Measurements from ENCODE around the gene LAD1. TPM values are rescaled to one million over a fixed set of nuclear protein-coding genes. Genes with fewer than 3 reads are reported as not detected.

The LAD1 gene
- total RNA-seq, 8 experiments from 2014 or later: 0.09 to 0.66 (median 0.16) TPM; not detected in 2

DNA sequence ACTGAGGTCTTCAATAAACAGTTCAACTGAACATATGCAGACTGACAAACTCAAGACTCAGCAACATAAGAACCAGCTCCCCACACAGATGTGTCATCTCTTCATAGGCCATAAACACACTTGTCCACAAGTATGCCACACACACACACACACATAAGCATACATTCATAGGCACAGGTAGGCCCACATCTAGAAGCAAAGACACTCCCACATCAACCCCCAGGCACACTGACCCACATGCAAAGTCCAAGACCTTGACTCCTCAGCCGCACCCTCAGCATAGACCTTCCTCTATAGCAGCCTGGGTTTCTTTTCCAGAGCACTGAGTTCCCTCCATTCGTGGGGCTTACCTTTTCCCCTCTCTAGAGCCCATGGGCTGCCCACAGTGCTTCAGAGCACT, 1.4 kb downstream of the LAD1 start:
- no peak overlapping the region for H3K27ac ChIP-seq
- ATAC-seq (replicated peaks in 6 of 8): no peak
- in situ Hi-C loops (cut with MboI; ENCODE audit: low pct_unique_long_range_greater_than_20kb in 2 of 9, low sequenced_read_pairs in 9 of 9, unreplicated experiment in 9 of 9): no loop called here
- H3K4me1 ChIP-seq (replicated peaks in 1 of 2): no peaks in the 10 kb centered on the region
- WGBS, 10 experiments: 60 to 83% (median 75%) methylated on average over 1 to 2 of the region's 2 CpGs; no CpG with 5 or more reads in 5 of the 10 experiments
- no peak overlapping the region for H3K4me3 ChIP-seq

- H3K4me3 ChIP-seq: no peak overlapping the region
- in situ Hi-C loops (cut with MboI; ENCODE audit: low pct_unique_long_range_greater_than_20kb in 2 of 9, low sequenced_read_pairs in 9 of 9, unreplicated experiment in 9 of 9): no loop called here
- no peak overlapping the region for H3K27ac ChIP-seq
- peak in 1 of 8 experiments; percentile 14 for ATAC-seq (replicated peaks in 6 of 8)
- WGBS, 10 experiments: 30 to 80% (median 49%) methylated on average over 1 to 6 of the region's 10 CpGs; no CpG with 5 or more reads in 4 of the 10 experiments
- no peaks in the 10 kb centered on the region for H3K4me1 ChIP-seq (replicated peaks in 1 of 2)
Measured at GRCh38 chr1:201396861-201397464, 2.2 kb downstream of the LAD1 start.

- Histone ChIP-seq H3K27ac (no peak overlapping the region), H3K4me3 (no peak overlapping the region), H3K4me1 (replicated peaks in 1 of 2) (no peaks in the 10 kb centered on the region)
- in situ Hi-C loops (cut with MboI; ENCODE audit: low pct_unique_long_range_greater_than_20kb in 2 of 9, low sequenced_read_pairs in 9 of 9, unreplicated experiment in 9 of 9): no loop called here
- ATAC-seq (replicated peaks in 6 of 8): no peak
- 33 to 84% (median 63%) methylated on average over 1 to 4 of the region's 4 CpGs; no CpG with 5 or more reads in 6 of the 10 experiments for WGBS, 10 experiments
Measured at GRCh38 chr1:201395936-201396335, 3.2 kb downstream of the LAD1 start.

DNA sequence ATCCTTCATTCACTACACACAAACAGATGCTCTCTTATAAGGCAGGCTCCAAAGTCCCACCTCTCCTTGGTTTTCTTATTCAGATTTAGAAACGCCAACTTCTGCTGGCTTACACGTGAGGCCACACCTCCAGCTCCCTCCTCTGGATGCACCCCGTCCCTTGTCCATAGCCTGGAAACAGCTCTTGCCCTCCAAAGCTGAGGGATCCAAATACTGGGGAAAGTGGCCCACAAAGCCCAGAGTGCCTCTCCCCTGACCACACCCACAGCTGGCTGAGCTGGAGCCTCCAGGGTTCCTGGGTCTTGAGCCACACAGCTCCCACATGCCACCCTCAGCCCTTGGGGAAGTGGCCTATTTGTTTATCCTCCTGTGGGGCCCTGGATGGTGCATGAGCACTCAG, 4.5 kb downstream of the LAD1 start:
- in situ Hi-C loops (cut with MboI; ENCODE audit: low pct_unique_long_range_greater_than_20kb in 2 of 9, low sequenced_read_pairs in 9 of 9, unreplicated experiment in 9 of 9): no loop called here
- ATAC-seq (replicated peaks in 6 of 8): no peak
- WGBS, 10 experiments: 18 to 56% methylated on average over 3 of the region's 3 CpGs; no CpG with 5 or more reads in 8 of the 10 experiments
- Histone ChIP-seq H3K4me3 (no peak overlapping the region), H3K4me1 (replicated peaks in 1 of 2) (no peaks in the 10 kb centered on the region), H3K27ac (no peak overlapping the region)

- no peak for ATAC-seq (replicated peaks in 6 of 8)
- in situ Hi-C loops (cut with MboI; ENCODE audit: low pct_unique_long_range_greater_than_20kb in 2 of 9, low sequenced_read_pairs in 9 of 9, unreplicated experiment in 9 of 9): no loop called here
- WGBS, 10 experiments: 0 to 100% (median 80%) methylated on average over 1 to 3 of the region's 3 CpGs; no CpG with 5 or more reads in 1 of the 10 experiments
- H3K4me1 ChIP-seq (replicated peaks in 1 of 2): no peaks in the 10 kb centered on the region
- H3K27ac ChIP-seq: no peak overlapping the region
- no peak overlapping the region for H3K4me3 ChIP-seq
Measured at GRCh38 chr1:201393076-201393475, 6.0 kb downstream of the LAD1 start.

GRCh38 chr1:201391651-201392511, 7.2 kb downstream of the LAD1 start:
- H3K4me1 ChIP-seq (replicated peaks in 1 of 2): no peaks in the 10 kb centered on the region
- in situ Hi-C loops (cut with MboI; ENCODE audit: low pct_unique_long_range_greater_than_20kb in 2 of 9, low sequenced_read_pairs in 9 of 9, unreplicated experiment in 9 of 9): no loop called here
- H3K27ac ChIP-seq: no peak overlapping the region
- 0 to 79% (median 42%) methylated on average over 1 to 8 of the region's 9 CpGs; no CpG with 5 or more reads in 1 of the 10 experiments for WGBS, 10 experiments
- no peak for ATAC-seq (replicated peaks in 6 of 8)
- H3K4me3 ChIP-seq: no peak overlapping the region

DNA sequence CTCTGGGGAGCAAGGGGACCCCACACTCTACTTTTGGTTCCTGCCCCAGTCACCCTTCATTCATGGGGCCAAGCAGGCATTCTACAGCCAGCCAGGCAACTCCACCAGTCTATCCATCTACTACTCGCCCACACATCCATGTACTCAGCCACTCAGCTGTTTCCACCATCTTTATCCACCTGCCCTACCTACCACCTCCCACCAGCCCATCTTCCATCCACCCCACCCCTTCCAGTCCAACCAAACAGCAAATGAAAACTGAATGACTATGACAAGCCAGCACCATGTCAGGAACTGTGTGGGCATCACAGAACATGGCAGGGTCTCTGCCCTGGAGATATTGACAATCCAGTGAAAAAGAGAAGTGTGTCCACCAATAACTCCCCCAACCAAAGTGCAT, 7.9 kb downstream of the LAD1 start:
- no peak for ATAC-seq (replicated peaks in 6 of 8)
- 40 to 80% (median 65%) methylated on average over 1 of the region's 1 CpG; no CpG with 5 or more reads in 6 of the 10 experiments for WGBS, 10 experiments
- in situ Hi-C loops (cut with MboI; ENCODE audit: low pct_unique_long_range_greater_than_20kb in 2 of 9, low sequenced_read_pairs in 9 of 9, unreplicated experiment in 9 of 9): no loop called here
- no peak overlapping the region for H3K27ac ChIP-seq
- H3K4me3 ChIP-seq: no peak overlapping the region
- H3K4me1 ChIP-seq (replicated peaks in 1 of 2): no peaks in the 10 kb centered on the region

DNA sequence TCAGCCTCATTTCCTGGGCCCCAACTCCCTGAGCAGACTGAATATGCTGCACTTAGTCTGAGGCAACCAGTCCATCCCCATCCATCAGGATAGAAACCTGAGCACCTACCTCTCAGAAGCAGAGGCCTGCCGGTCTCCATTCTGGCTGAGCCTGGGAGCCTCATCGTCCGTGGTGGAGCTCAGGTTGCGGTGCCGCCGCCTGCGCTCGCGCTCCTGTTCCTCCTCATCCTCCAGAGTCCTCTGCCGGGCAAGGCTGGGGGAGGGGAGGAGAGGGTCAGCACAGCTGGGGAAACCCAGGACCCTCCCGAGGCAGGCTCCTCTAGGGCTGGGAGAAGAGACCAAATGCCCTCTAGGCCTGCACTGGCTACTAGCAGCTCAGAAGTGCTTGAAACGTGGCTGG, 10.1 kb downstream of the LAD1 start:
- WGBS, 10 experiments: 10 to 88% (median 70%) methylated on average over 1 to 10 of the region's 12 CpGs; no CpG with 5 or more reads in 4 of the 10 experiments
- H3K27ac ChIP-seq: no peak overlapping the region
- no peak overlapping the region for H3K4me3 ChIP-seq
- peaks cover 0 to under 1% of the 10 kb centered on the region in 2 donors for H3K4me1 ChIP-seq (replicated peaks in 1 of 2)
- in situ Hi-C loops (cut with MboI; ENCODE audit: low pct_unique_long_range_greater_than_20kb in 2 of 9, low sequenced_read_pairs in 9 of 9, unreplicated experiment in 9 of 9): no loop called here
- ATAC-seq (replicated peaks in 6 of 8): no peak

- ATAC-seq (replicated peaks in 6 of 8): no peak
- no peak overlapping the region for H3K4me3 ChIP-seq
- WGBS, 10 experiments: 80 to 92% methylated on average over 1 to 2 of the region's 8 CpGs; no CpG with 5 or more reads in 8 of the 10 experiments
- no peak overlapping the region for H3K27ac ChIP-seq
- peaks cover 0 to 5% of the 10 kb centered on the region in 2 donors for H3K4me1 ChIP-seq (replicated peaks in 1 of 2)
- in situ Hi-C loops (cut with MboI; ENCODE audit: low pct_unique_long_range_greater_than_20kb in 2 of 9, low sequenced_read_pairs in 9 of 9, unreplicated experiment in 9 of 9): no loop called here
Measured at GRCh38 chr1:201386208-201386607, 12.9 kb downstream of the LAD1 start.

GRCh38 chr1:201385299-201385891, 13.7 kb downstream of the LAD1 start:
- no peak overlapping the region for H3K4me3 ChIP-seq
- peak; percentile 26 to 77 (median 56) for ATAC-seq (replicated peaks in 6 of 8)
- no peak overlapping the region for H3K27ac ChIP-seq
- in situ Hi-C loops (cut with MboI; ENCODE audit: low pct_unique_long_range_greater_than_20kb in 2 of 9, low sequenced_read_pairs in 9 of 9, unreplicated experiment in 9 of 9): no loop called here
- WGBS, 10 experiments: 20 to 85% (median 67%) methylated on average over 1 to 8 of the region's 8 CpGs; no CpG with 5 or more reads in 4 of the 10 experiments
- peaks cover 0 to 5% of the 10 kb centered on the region in 2 donors for H3K4me1 ChIP-seq (replicated peaks in 1 of 2)

GRCh38 chr1:201384406-201384782, 14.7 kb downstream of the LAD1 start:
- in situ Hi-C loops (cut with MboI; ENCODE audit: low pct_unique_long_range_greater_than_20kb in 2 of 9, low sequenced_read_pairs in 9 of 9, unreplicated experiment in 9 of 9): no loop called here
- Histone ChIP-seq H3K4me3 (no peak overlapping the region), H3K27ac (no peak overlapping the region), H3K4me1 (replicated peaks in 1 of 2) (peaks cover 0 to 5% of the 10 kb centered on the region in 2 donors)
- 34 to 100% (median 55%) methylated on average over 1 to 2 of the region's 4 CpGs; no CpG with 5 or more reads in 6 of the 10 experiments for WGBS, 10 experiments
- peak in 5 of 8 experiments; percentile 5 to 32 (median 9) for ATAC-seq (replicated peaks in 6 of 8)

GRCh38 chr1:201383647-201384405, 15.3 kb downstream of the LAD1 start:
- Histone ChIP-seq H3K4me1 (replicated peaks in 1 of 2) (peaks cover 0 to 5% of the 10 kb centered on the region in 2 donors), H3K27ac (no peak overlapping the region), H3K4me3 (no peak overlapping the region)
- in situ Hi-C loops (cut with MboI; ENCODE audit: low pct_unique_long_range_greater_than_20kb in 2 of 9, low sequenced_read_pairs in 9 of 9, unreplicated experiment in 9 of 9): no loop called here
- peak; percentile 69 to 95 (median 80) for ATAC-seq (replicated peaks in 6 of 8)
- WGBS, 10 experiments: 80 to 100% (median 89%) methylated on average over 1 to 4 of the region's 4 CpGs; no CpG with 5 or more reads in 4 of the 10 experiments
